Right cardiac atrium (tissue), 5 donors: ENCODE results near the gene VSTM2L. TPM values are rescaled to one million over a fixed set of nuclear protein-coding genes. Genes with fewer than 3 reads are reported as not detected.
A peak's percentile ranks its signal among the peaks of the same experiment; 100 is the strongest.

Source experiments
- ATAC-seq, 2 donors: fragments of 200-7000 bp; cut with Tn5 transposase; one replicate each; pipeline versions ENCODE4 v1.8.0 to v1.9.1; 2020; ENCODE audit warnings: moderate library complexity in 2 of 2, mild to moderate bottlenecking in 1 of 2
- DNase-seq, 3 donors: peaks; one replicate each; pipeline ENCODE4 v3.0.0-alpha.2; 2020
- H3K27ac ChIP-seq: one replicate; pipeline ENCODE4 v1.5.1; 2013; ENCODE audit warnings: mild to moderate bottlenecking, low read length, control low read depth, moderate library complexity
- H3K27me3 ChIP-seq: one replicate; pipeline ENCODE4 v1.6.1; 2013; ENCODE audit not compliant: control insufficient read depth, insufficient read depth
- H3K4me1 ChIP-seq: one replicate; pipeline ENCODE4 v1.6.1; 2013; ENCODE audit warnings: low read length; ENCODE audit not compliant: control insufficient read depth, insufficient read depth
- H3K4me3 ChIP-seq: one replicate; pipeline ENCODE4 v1.5.1; 2013; ENCODE audit warnings: low read length, control low read depth
- H3K9me3 ChIP-seq: one replicate; pipeline ENCODE4 v1.6.1; 2013; ENCODE audit warnings: low read length; ENCODE audit not compliant: control insufficient read depth
- WGBS: extraction: QIAGEN DNeasy Blood & Tissue Kit; methylation state at CpG from one replicate; pipeline ENCODE4 v1.1.7; 2013; 5-methylcytosine and 5-hydroxymethylcytosine counted together
- intact Hi-C, 4 donors: fragments of 100-400 bp; cut with DNase I; formaldehyde crosslinking; loops; one replicate each; pipeline versions ENCODE4 v1.11.0 to v1.14.0; 2022 to 2023
- polyA plus RNA-seq: library from polyadenylated mRNA; stranded (reverse); fragments of 200-250 nt; gene quantifications from one replicate; pipeline ENCODE4 v1.2.3, GENCODE V29; 2013
- total RNA-seq, 4 donors: library from RNA; stranded (reverse); fragmentation: NEBNext Ultra II Directional; extraction: Animal tissue kit (Norgen Biotek cat#: 25700); gene quantifications; one replicate each; pipeline ENCODE4 v1.2.1, GENCODE V29; 2021
- donor health status: healthy with polysubstance abuse.
- donor health status: DM: no; HTN: yes; CAD: no.
- donor health status: DM: no; HTN: no; CAD: no.
- donor health status: DM: no; HTN: yes; CAD: no; lungs with severe emphysema.
- donor health status: DM: yes; HTN: yes; CAD: no.

The VSTM2L gene
- total and polyA plus RNA-seq, 5 donors, result 120 to 164 (median 124) TPM

GRCh38 chr20:37920679-37921322 is 17.9 kb downstream of the VSTM2L start:
- H3K9me3 ChIP-seq, result no peaks in the 10 kb centered on the region
- ATAC-seq, result no peak
- intact Hi-C loops, result no loop called here
- no peak for DNase-seq
- 45% methylated on average over 1 of the region's 1 CpG for WGBS
- no peaks in the 10 kb centered on the region for H3K4me1 ChIP-seq
- no peak overlapping the region for H3K4me3 ChIP-seq
- no peaks in the 10 kb centered on the region for H3K27me3 ChIP-seq
- no peak overlapping the region for H3K27ac ChIP-seq

DNA sequence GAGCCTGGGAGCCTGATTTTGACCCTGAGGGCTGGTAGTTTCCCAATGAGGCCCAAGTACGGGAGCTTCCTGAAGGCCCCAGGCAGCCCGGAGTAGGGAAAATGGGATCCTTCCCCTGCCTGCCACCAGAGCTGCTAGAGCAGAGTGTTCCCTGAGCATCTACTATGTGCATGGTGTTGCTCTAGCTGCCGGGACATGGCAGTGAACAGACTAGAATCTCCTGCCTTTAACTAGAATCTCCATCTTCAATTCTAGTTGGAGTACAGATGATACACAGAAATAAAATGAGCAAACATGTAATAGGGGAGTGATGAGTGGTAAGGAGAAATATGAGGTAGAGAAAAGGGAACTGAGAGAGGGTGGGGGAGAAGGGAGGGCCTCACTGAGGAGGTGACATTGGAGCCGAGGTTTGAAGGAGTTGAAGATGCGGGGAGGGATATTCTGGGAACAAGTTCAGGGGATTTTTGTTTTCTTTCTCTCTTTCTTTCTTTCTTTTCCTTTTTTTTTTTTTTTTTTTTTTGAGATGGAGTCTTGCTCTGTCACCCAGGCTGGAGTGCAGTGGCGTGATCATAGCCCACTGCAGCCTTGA is 18.5 kb downstream of the VSTM2L start:
- intact Hi-C loops, result no loop called here
- 72% methylated on average over 6 of the region's 6 CpGs for WGBS
- H3K9me3 ChIP-seq, result no peaks in the 10 kb centered on the region
- DNase-seq, result no peak
- no peak overlapping the region for H3K27ac ChIP-seq
- no peaks in the 10 kb centered on the region for H3K27me3 ChIP-seq
- H3K4me1 ChIP-seq, result no peaks in the 10 kb centered on the region
- no peak overlapping the region for H3K4me3 ChIP-seq
- ATAC-seq, result no peak

DNA sequence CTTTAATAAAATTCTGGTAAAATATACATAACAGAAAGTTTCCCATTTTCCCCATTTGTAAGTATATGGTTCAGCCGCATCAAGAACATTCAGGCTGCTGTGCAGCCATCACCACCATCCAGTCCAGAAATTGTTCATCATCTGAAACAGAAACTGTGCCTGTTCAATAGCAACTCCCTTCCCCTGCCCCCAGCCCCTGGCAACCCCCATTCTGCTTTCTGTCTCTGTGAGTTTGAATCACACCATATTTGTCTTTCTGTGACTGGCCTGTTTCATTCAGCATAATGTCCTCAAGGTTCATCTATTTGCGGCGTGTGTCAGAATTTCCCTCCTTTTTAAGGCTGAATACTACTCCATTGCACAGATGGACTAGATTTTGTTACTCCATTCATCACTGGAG is 19.1 kb downstream of the VSTM2L start:
- no peak for ATAC-seq
- H3K4me1 ChIP-seq, result no peaks in the 10 kb centered on the region
- intact Hi-C loops, result no loop called here

GRCh38 chr20:37925265-37926165 is 22.6 kb downstream of the VSTM2L start:
- Histone ChIP-seq H3K27me3 (no peaks in the 10 kb centered on the region), H3K4me1 (peaks cover 3% of the 10 kb centered on the region), H3K9me3 (no peaks in the 10 kb centered on the region), H3K27ac (no peak overlapping the region), H3K4me3 (no peak overlapping the region)
- intact Hi-C loops, result no loop called here
- no peak for ATAC-seq
- peak in 1 of 3 donors; percentile 12 for DNase-seq
- 73% methylated on average over 19 of the region's 19 CpGs for WGBS

More for the DNA sequence above, 19.1 kb downstream of the VSTM2L start:
- WGBS, result 90% methylated on average over 3 of the region's 3 CpGs
- no peak overlapping the region for H3K4me3 ChIP-seq
- no peaks in the 10 kb centered on the region for H3K27me3 ChIP-seq
- H3K9me3 ChIP-seq, result no peaks in the 10 kb centered on the region
- no peak overlapping the region for H3K27ac ChIP-seq
- no peak for DNase-seq

- no peak for ATAC-seq
- WGBS, result 59% methylated on average over 4 of the region's 4 CpGs
These were observed 23.7 kb downstream of the VSTM2L start for GRCh38 chr20:37926612-37927011.

DNA sequence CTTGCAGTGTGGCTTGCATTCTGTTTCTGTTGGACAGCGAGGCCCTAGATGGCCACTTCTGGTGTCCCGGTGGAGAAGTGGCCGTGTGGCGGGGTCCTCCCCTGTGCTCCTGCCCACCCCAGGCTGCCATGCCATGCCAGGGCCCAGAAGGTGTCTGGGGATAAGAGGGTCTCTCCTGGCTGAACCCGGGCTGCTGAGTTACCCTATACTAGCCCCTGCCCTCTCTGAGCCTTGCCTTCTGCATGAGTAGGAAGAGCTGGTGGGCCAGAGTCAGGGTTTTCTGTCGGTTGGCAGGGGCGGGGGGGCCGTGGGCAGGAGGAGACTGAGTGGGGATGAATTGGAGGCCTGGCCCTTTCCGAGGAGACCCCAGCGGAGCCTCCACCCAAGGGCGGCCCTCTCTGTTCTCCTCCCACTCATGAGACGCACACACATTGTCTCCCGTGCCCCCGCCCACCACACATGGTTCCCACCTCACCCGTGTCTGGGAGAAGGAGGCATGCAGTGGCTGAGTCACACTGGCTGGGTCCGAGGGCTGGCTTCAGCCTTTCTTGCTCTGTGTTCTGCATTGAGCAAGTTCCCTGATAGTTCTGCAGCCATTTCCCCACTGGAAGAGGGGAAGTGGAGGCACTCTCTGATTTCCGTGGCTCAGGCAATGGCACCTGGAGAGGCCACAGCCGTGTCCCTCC is 24.6 kb downstream of the VSTM2L start:
- DNase-seq (no peak), ATAC-seq (no peak)
- Histone ChIP-seq H3K4me1 (peaks cover 3% of the 10 kb centered on the region), H3K27ac (no peak overlapping the region), H3K9me3 (no peaks in the 10 kb centered on the region), H3K4me3 (no peak overlapping the region), H3K27me3 (no peaks in the 10 kb centered on the region)
- intact Hi-C loops, result no loop called here
- 77% methylated on average over 18 of the region's 18 CpGs for WGBS

More at GRCh38 chr20:37926612-37927011, 23.7 kb downstream of the VSTM2L start:
- Histone ChIP-seq H3K4me3 (no peak overlapping the region), H3K4me1 (peaks cover 3% of the 10 kb centered on the region), H3K27me3 (no peaks in the 10 kb centered on the region), H3K27ac (no peak overlapping the region), H3K9me3 (no peaks in the 10 kb centered on the region)
- DNase-seq, result no peak
- intact Hi-C loops, result no loop called here

- WGBS, result 63% methylated on average over 8 of the region's 8 CpGs
- no peak for DNase-seq
- no peak overlapping the region for H3K4me3 ChIP-seq
- intact Hi-C loops, result no loop called here
- H3K4me1 ChIP-seq, result peaks cover 3% of the 10 kb centered on the region
- no peak overlapping the region for H3K27ac ChIP-seq
- H3K9me3 ChIP-seq, result no peaks in the 10 kb centered on the region
- no peaks in the 10 kb centered on the region for H3K27me3 ChIP-seq
- no peak for ATAC-seq
These were observed 26.2 kb downstream of the VSTM2L start for GRCh38 chr20:37928996-37929682.

DNA sequence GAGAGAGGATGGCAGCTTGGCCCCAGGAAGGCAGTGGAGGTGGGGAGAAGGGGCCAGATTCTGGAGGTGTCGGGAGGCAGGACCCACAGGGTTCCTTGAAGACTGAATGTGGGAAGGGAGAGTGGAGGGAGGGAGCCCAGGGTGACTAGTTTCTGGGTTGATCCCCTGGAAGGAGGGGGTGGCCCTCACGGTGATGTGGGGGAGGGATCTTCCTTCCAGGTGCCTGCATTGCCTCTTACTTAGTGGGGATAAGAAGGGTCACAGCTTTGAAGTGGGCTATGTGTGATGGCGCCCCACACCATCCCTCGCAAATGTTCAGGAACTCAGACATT is 26.7 kb downstream of the VSTM2L start:
- Histone ChIP-seq H3K9me3 (no peaks in the 10 kb centered on the region), H3K4me3 (no peak overlapping the region), H3K27ac (no peak overlapping the region), H3K4me1 (peaks cover 3% of the 10 kb centered on the region), H3K27me3 (no peaks in the 10 kb centered on the region)
- ATAC-seq, result no peak
- WGBS, result 67% methylated on average over 4 of the region's 4 CpGs
- DNase-seq, result no peak
- intact Hi-C loops, result no loop called here

DNA sequence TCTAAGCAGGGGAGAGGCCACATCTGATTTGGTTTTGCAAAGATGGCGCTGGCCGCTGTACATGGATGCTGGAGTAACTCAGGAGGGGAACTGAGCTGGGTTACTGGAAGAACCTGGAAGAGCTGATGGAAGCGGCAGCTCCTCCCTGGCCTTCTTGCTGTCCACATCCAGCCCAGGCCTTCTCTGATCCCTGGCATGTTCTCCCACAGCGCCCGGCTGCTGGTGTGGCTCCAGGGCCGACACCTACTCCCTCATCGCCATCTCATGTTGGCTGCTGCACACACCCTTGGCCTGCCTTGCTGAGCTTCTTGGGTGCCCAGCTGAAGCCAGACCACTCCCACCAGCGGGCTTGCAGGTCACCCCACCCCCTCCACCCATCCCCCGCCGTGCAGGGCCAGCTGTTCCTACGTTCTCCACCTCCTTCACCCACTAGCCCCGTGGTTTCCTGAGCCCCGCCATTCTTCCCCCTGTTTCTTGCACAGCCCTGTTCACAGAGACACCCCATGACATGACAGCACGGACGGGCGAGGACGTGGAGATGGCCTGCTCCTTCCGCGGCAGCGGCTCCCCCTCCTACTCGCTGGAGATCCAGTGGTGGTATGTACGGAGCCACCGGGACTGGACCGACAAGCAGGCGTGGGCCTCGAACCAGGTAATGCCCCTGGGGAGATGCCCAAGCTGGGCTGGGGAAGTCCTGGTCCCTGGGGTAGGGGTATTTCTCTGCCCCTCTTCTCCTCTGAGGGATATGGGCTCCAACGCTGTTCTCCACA is 28.4 kb downstream of the VSTM2L start:
- H3K4me1 ChIP-seq, result peaks cover 3% of the 10 kb centered on the region
- no peak overlapping the region for H3K27ac ChIP-seq
- WGBS, result 72% methylated on average over 27 of the region's 27 CpGs
- H3K27me3 ChIP-seq, result no peaks in the 10 kb centered on the region
- H3K4me3 ChIP-seq, result no peak overlapping the region
- ATAC-seq (peak; percentile 48 to 64), DNase-seq (peak; percentile 35 to 71 (median 67))
- intact Hi-C loops, result no loop called here
- H3K9me3 ChIP-seq, result no peaks in the 10 kb centered on the region

DNA sequence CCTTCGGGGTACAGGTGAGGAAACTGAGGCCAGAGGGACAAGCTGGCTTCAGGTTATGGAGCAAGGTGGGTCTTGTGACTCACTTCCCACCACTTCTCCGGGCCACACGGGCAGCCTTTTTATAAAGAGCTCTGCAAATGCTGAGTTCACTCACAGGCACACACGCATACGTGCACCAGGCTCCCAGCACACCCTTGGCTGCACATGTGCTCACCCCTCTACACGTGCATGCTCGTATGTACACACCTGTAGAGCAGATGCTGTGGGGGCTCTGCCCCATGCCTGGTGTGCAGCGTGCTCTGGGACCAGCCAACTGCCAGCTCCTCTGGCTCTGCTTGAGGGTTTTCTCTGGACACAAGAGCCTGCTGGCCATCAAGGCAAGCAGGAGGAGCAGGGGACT is 29.1 kb downstream of the VSTM2L start:
- Histone ChIP-seq H3K4me3 (no peak overlapping the region), H3K4me1 (peaks cover 3% of the 10 kb centered on the region), H3K27ac (no peak overlapping the region), H3K27me3 (no peaks in the 10 kb centered on the region), H3K9me3 (no peaks in the 10 kb centered on the region)
- no peak for ATAC-seq
- 84% methylated on average over 8 of the region's 8 CpGs for WGBS
- intact Hi-C loops, result no loop called here
- DNase-seq, result no peak
